Thymus (tissue), 11 donors: ENCODE data around the gene CPEB4. TPM values are rescaled to one million over a fixed set of nuclear protein-coding genes. Genes with fewer than 3 reads are reported as not detected.

Experiments
- DNase-seq, 9 donors: peaks; one replicate each; pipeline ENCODE4 v3.0.0-alpha.2; 2013; ENCODE audit warnings: low spot score in 9 of 9, low read depth in 6 of 9, missing footprints in 1 of 9
- H3K27ac ChIP-seq, 2 donors: one replicate each; pipeline ENCODE4 v1.5.1; 2013; ENCODE audit warnings: control low read depth in 1 of 2, low read depth in 1 of 2, low read length in 1 of 2, mild to moderate bottlenecking in 1 of 2, moderate library complexity in 1 of 2
- H3K27me3 ChIP-seq, 2 donors: one replicate each; pipeline ENCODE4 v1.5.1; 2013; ENCODE audit warnings: low read length in 1 of 2; ENCODE audit not compliant: control insufficient read depth in 2 of 2, insufficient read depth in 1 of 2
- H3K36me3 ChIP-seq, 2 donors: one replicate each; pipeline ENCODE4 v1.5.1; 2013; ENCODE audit warnings: low read length in 1 of 2, mild to moderate bottlenecking in 1 of 2, moderate library complexity in 1 of 2; ENCODE audit not compliant: control insufficient read depth in 2 of 2, insufficient read depth in 2 of 2
- H3K4me1 ChIP-seq, 2 donors: one replicate each; pipeline ENCODE4 v1.5.1; 2013; ENCODE audit warnings: low read length in 2 of 2; ENCODE audit not compliant: control insufficient read depth in 2 of 2, insufficient read depth in 2 of 2
- H3K4me3 ChIP-seq, 2 donors: one replicate each; pipeline ENCODE4 v1.5.1; 2013; ENCODE audit warnings: low read length in 2 of 2, control low read depth in 1 of 2, mild to moderate bottlenecking in 1 of 2
- H3K9me3 ChIP-seq, 2 donors: one replicate each; pipeline ENCODE4 v1.5.1; 2013; ENCODE audit warnings: low read length in 1 of 2, mild to moderate bottlenecking in 1 of 2; ENCODE audit not compliant: control insufficient read depth in 2 of 2, insufficient read depth in 1 of 2
- WGBS: extraction: QIAGEN DNeasy Blood & Tissue Kit; methylation state at CpG from one replicate; pipeline ENCODE4 v1.1.7; 2013; 5-methylcytosine and 5-hydroxymethylcytosine counted together
- polyA plus RNA-seq: library from polyadenylated mRNA; stranded (reverse); fragments of 200-250 nt; gene quantifications from one replicate; pipeline ENCODE4 v1.2.3, GENCODE V29; 2013
- total RNA-seq: library from RNA; stranded (reverse); fragments of 120-200 nt; gene quantifications from one replicate; pipeline ENCODE4 v1.2.4, GENCODE V29; 2013
- donor health status: healthy.

Gene CPEB4
- total and polyA plus RNA-seq, 2 donors: 5.8 to 8.3 TPM

DNA sequence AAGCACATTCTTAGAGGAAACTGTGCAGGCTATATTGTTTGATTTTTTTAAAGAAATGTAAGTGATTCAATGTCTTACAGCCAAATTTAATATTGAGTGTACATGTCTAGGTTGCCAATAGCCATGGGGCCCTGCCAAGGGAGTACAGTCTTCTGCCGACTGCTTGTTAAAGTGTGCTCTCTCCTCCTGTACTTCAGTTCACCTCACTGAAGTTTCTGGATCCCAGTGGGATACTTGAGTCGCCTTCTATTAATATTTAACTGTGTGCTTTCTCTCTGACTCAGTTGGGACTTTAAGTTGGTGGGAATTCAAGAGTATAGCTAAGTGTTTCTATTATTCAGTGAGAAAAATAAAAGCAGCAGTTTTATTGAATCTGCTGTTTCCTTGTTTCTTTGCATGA is 56.4 kb downstream of the CPEB4 start:
- Histone ChIP-seq H3K9me3 (no peaks in the 10 kb centered on the region), H3K27ac (no peak overlapping the region), H3K36me3 (peaks cover 8 to 9% of the 10 kb centered on the region in 2 donors), H3K4me3 (no peak overlapping the region), H3K27me3 (no peaks in the 10 kb centered on the region), H3K4me1 (no peaks in the 10 kb centered on the region)
- DNase-seq: no peak
- 96% methylated on average over 2 of the region's 2 CpGs for WGBS

DNA sequence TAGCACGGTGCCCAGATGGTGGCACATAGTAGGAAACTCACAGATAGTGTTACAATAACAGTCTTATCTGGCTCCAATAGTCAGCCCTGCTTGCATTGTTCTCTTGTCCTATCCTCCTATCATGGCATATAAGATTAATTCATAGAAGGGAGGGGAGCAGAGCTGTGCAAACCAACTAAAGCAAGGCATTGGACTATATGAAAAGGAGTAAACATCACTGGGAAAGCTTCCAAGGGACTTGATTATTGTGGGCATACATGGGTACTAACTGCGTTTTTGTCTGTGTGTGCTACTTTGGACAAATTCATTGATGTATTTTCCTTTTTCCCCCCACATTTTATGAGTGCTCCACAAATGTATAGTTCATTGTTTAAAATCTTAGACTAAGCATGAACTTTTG is 57.0 kb downstream of the CPEB4 start:
- H3K36me3 ChIP-seq: peaks cover 9 to 13% of the 10 kb centered on the region in 2 donors
- no peaks in the 10 kb centered on the region for H3K27me3 ChIP-seq
- H3K4me1 ChIP-seq: no peaks in the 10 kb centered on the region
- no peak overlapping the region for H3K27ac ChIP-seq
- 95% methylated on average over 2 of the region's 2 CpGs for WGBS
- H3K4me3 ChIP-seq: no peak overlapping the region
- no peak for DNase-seq
- no peaks in the 10 kb centered on the region for H3K9me3 ChIP-seq

DNA sequence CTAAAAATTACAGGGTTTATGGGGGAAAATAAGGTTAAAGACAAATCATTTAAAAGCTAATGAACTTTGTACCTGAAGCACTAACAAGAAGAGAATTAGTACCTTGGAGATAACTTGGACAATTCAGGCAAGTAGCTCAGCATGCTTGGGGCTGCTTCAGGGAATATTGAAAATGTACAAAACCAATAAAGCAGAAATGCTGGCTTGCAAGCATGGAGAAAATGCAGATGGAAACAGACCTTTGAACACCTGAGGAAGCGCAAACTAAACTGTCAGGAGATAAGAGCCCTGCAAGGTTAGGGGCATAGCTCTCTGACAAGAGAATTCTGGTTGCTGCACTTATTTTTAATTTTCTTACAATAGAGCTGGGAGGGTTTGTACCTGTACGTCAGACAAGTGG is 58.2 kb downstream of the CPEB4 start:
- Histone ChIP-seq H3K36me3 (peaks cover 9 to 19% of the 10 kb centered on the region in 2 donors), H3K9me3 (no peaks in the 10 kb centered on the region), H3K4me3 (no peak overlapping the region), H3K27ac (no peak overlapping the region), H3K27me3 (no peaks in the 10 kb centered on the region), H3K4me1 (no peaks in the 10 kb centered on the region)
- no peak for DNase-seq
- 97% methylated on average over 2 of the region's 2 CpGs for WGBS

DNA sequence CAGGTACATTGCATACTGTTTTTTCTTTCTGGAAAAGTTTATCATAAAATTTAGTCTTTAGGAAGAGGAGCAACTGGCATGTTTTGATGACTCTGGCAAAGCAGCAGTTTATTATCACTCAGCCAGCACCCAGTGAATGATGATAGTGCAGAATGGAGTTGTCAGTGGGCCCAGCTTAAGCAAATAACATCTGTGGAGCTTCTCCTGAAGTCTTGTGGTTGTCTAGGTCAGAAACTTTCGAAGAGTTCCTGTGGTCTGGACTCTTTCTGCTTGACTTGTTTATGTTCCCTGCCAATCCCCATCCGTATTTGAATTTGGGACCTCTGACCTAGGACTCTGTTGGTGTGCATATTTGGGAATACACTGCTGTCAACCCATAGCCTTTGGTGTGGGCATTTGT is 62.7 kb downstream of the CPEB4 start:
- no peak for DNase-seq
- 95% methylated on average over 2 of the region's 2 CpGs for WGBS

DNA sequence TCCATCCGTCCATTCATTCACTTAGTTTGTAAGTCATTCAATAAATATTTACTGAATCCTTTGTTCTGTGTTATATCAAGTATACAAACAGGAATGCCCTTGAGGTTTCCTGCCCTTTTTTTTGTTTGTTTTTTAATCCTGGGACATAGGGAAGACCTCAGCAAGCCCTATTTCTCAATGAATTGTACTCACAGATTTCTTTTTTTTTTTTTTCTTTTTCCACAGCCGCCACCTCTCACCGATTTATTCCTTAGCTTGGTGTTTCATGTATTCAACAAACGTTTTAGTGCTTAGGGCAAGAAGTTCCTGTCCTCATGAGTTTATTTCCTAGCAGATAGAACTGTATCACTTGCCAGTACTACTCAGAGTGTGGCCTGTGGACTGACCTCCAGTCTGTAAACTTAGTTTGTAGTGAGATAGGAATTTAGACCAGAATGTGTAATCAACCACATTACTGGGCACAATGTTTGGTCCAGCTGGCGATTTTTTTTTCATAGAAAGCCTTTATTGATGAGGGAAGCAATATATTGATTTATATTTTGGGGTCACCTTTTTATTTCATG is 65.5 kb downstream of the CPEB4 start:
- no peak overlapping the region for H3K27ac ChIP-seq
- 95% methylated on average over 5 of the region's 5 CpGs for WGBS
- no peaks in the 10 kb centered on the region for H3K9me3 ChIP-seq
- H3K4me3 ChIP-seq: no peak overlapping the region
- H3K36me3 ChIP-seq: peaks cover 12 to 27% of the 10 kb centered on the region in 2 donors
- no peaks in the 10 kb centered on the region for H3K27me3 ChIP-seq
- no peak for DNase-seq
- H3K4me1 ChIP-seq: no peaks in the 10 kb centered on the region

More for the DNA sequence above, 62.7 kb downstream of the CPEB4 start:
- Histone ChIP-seq H3K4me1 (no peaks in the 10 kb centered on the region), H3K27me3 (no peaks in the 10 kb centered on the region), H3K4me3 (no peak overlapping the region), H3K27ac (no peak overlapping the region), H3K9me3 (no peaks in the 10 kb centered on the region), H3K36me3 (peaks cover 13 to 28% of the 10 kb centered on the region in 2 donors)

DNA sequence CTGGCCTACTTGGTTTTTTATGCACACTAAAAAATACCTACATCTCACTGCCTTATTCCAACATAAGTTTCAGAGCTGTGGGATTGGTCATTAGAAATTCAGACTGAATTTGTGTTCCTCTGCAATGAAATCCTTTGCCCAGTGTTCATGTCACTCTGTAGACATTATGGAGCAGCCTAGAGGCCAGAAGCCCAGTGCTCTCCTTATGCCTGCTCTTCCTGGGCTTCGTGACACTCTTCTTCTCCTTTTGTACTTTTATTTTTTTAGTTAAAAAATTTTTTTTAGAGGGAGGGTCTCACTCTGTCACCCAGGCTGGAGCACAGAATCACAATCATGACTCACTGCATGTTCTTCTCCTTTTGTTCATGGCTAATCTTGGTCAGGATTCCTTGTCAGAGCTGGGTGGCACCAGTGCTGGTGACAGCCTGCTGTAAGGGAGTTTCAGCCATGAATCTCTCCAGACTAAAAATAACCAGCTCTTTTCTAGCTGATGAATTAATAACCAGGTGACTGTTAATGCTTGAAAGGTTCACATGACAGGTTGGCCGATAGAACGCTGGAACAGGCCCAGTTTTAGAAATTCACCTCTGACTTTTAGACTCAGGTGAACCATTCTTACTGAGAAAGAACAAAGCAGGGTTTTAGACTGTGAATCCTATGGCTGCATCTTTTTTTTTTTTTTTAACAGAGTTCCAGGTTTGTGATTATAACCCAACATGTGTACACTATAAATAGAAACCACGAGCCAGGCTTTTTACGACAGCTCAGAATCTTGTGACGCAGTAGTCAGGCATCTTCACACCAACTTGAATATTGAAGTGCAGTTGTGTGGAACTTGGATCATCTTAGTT is 66.7 kb downstream of the CPEB4 start:
- Histone ChIP-seq H3K4me3 (no peak overlapping the region), H3K4me1 (no peaks in the 10 kb centered on the region), H3K36me3 (peaks cover 12 to 25% of the 10 kb centered on the region in 2 donors), H3K27me3 (no peaks in the 10 kb centered on the region), H3K9me3 (no peaks in the 10 kb centered on the region), H3K27ac (no peak overlapping the region)
- DNase-seq: no peak
- WGBS: 93% methylated on average over 6 of the region's 6 CpGs

DNA sequence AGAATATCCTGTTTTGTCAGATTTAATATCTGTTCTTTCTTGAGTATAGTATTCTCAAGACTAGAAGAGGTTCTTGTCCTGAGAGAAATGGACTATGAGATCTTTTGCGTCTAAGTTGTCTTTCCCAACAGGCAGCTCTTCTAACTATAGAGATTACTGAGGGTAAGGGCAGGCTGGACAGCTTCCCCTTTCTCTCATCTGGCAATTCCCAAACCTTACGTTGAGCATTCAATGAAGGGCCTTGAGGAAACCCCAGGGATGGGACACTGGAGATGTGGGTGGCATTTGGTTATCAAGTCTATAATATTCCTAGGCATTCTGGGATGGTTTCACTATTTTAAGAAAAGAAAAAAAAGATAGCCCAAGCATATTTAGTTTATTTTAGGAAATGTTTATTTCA is 72.8 kb downstream of the CPEB4 start:
- H3K27ac ChIP-seq: no peak overlapping the region
- WGBS: 95% methylated on average over 2 of the region's 2 CpGs
- H3K4me3 ChIP-seq: no peak overlapping the region
- H3K27me3 ChIP-seq: no peaks in the 10 kb centered on the region
- peaks cover under 1% of the 10 kb centered on the region in 2 donors for H3K36me3 ChIP-seq
- H3K4me1 ChIP-seq: peaks cover 3 to 6% of the 10 kb centered on the region in 2 donors
- no peak for DNase-seq
- no peaks in the 10 kb centered on the region for H3K9me3 ChIP-seq

DNA sequence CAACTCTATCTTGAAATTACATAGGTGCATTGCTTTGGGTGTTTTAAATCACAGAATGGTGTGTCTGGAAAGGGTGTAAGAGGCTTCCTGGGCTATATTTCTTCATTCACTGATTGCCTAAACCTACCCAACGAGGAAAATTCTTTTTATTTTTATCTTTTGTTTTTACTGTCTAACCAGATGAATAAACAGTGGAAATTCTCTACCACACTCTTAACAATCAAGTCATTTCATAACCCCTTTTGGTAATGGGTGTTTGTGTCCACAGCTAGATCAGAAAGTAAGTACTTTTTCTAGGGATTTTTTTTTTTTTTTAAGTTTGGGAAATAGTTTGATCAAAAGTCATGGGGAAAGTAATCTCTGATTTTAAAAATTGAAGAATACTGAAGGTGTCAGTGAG is 73.3 kb downstream of the CPEB4 start:
- H3K36me3 ChIP-seq: no peaks in the 10 kb centered on the region
- peaks cover 3 to 6% of the 10 kb centered on the region in 2 donors for H3K4me1 ChIP-seq
- H3K9me3 ChIP-seq: no peaks in the 10 kb centered on the region
- DNase-seq: no peak
- WGBS: 88% methylated on average over 1 of the region's 1 CpG
- H3K27me3 ChIP-seq: no peaks in the 10 kb centered on the region
- no peak overlapping the region for H3K4me3 ChIP-seq
- no peak overlapping the region for H3K27ac ChIP-seq

DNA sequence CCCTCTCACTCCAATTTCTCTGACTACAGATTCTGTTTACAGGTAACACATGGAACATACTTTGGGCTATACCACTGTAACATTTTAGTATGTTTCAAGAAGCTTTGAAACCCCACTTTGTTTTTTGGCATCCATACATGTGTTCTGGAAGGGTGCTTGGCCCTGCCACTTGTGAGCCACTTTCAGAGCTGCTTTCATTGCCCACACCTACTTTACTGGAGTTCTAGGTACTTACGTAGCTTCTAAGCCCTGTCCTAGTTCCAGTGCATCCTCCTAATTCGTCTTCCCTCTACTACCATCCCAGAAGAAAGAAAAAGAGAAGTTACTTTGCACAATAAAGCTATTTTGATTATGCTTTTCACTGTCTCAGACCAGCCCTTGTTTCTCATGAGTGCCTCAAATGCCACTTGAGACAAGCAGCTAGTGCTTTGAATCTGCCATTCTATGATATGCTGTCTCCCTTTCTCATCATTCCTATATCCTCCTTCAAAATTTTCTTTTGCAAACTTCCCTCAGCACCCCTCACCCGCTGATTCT is 74.4 kb downstream of the CPEB4 start:
- H3K27ac ChIP-seq: no peak overlapping the region
- no peaks in the 10 kb centered on the region for H3K9me3 ChIP-seq
- H3K36me3 ChIP-seq: no peaks in the 10 kb centered on the region
- no peaks in the 10 kb centered on the region for H3K27me3 ChIP-seq
- no peak for DNase-seq
- no peak overlapping the region for H3K4me3 ChIP-seq
- 92% methylated on average over 3 of the region's 3 CpGs for WGBS
- H3K4me1 ChIP-seq: peaks cover 3 to 6% of the 10 kb centered on the region in 2 donors
